ENCODE results near the gene LILRA5.

Gene LILRA5

DNA sequence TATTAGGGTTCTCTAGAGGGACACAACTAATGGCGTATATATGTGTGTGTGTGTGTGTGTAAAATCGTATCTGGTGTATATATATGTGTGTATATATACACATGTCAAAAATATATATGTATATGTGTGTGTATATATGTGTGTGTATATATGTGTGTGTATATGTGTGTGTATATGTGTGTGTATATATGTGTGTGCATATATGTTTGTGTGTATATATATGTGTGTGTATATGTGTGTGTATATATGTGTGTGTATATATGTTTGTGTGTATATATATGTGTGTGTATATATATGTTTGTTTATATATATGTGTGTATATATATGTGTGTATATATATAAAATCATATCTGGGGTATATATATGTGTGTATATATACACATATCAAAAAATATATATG, 50.5 kb downstream of the LILRA5 start:
- no peaks in the 10 kb centered on the region for H3K9me3 ChIP-seq (ENCODE audit: control insufficient read depth, low read depth, low read length)
- no peaks in the 10 kb centered on the region for H3K4me1 ChIP-seq (ENCODE audit: control insufficient read depth, low read depth, low read length)
- H3K27me3 ChIP-seq (ENCODE audit: control insufficient read depth, insufficient read depth, low read length): no peaks in the 10 kb centered on the region
- H3K27ac ChIP-seq (ENCODE audit: low read length): no peak overlapping the region
- no peak overlapping the region for H3K4me3 ChIP-seq (ENCODE audit: low read length)
- no peaks in the 10 kb centered on the region for H3K36me3 ChIP-seq (ENCODE audit: control insufficient read depth, low read depth, low read length)
- no peak overlapping the region for H3K9ac ChIP-seq (ENCODE audit: low read length)

DNA sequence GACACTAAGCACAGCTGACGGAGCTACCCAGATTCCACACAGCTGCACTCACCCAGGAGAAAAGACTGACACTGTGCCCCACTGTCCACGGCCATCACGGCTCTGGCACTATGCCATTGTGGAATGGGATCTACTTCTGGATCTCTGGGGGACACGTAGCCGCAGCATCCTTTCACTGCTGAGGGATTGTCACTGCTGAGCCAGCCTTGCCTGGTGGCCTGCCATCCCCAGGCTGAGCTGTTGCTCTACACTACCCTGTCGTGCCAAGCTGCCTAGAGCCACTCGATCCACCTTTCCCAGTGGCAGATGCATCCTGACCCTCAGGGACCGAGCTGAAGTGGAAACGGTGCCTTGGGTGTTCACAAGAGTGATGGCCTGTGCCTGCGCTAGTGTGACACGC, 50.9 kb downstream of the LILRA5 start:
- Histone ChIP-seq H3K36me3 (ENCODE audit: control insufficient read depth, low read depth, low read length) (no peaks in the 10 kb centered on the region), H3K4me3 (ENCODE audit: low read length) (no peak overlapping the region), H3K27ac (ENCODE audit: low read length) (no peak overlapping the region), H3K9me3 (ENCODE audit: control insufficient read depth, low read depth, low read length) (no peaks in the 10 kb centered on the region), H3K27me3 (ENCODE audit: control insufficient read depth, insufficient read depth, low read length) (no peaks in the 10 kb centered on the region), H3K9ac (ENCODE audit: low read length) (no peak overlapping the region), H3K4me1 (ENCODE audit: control insufficient read depth, low read depth, low read length) (no peaks in the 10 kb centered on the region)

GRCh38 chr19:54257116-54257480, 55.9 kb downstream of the LILRA5 start, which contains the start of gene LILRB5:
LILRB5 (minus strand) TSS chr19:54257273; CDS start chr19:54257193, 80 bp downstream.
- no peak within 1 kb of the TSS for H3K27ac ChIP-seq (ENCODE audit: low read length)
- no peak within 1 kb of the TSS for H3K9ac ChIP-seq (ENCODE audit: low read length)
- H3K36me3 ChIP-seq (ENCODE audit: control insufficient read depth, low read depth, low read length): no peaks in the 10 kb centered on the region
- no peak within 1 kb of the TSS for H3K4me3 ChIP-seq (ENCODE audit: low read length)
- no peaks in the 10 kb centered on the region for H3K4me1 ChIP-seq (ENCODE audit: control insufficient read depth, low read depth, low read length)
- no peaks in the 10 kb centered on the region for H3K9me3 ChIP-seq (ENCODE audit: control insufficient read depth, low read depth, low read length)
- no peaks in the 10 kb centered on the region for H3K27me3 ChIP-seq (ENCODE audit: control insufficient read depth, insufficient read depth, low read length)
